K562 (cell line): ENCODE data around the gene ARID3A. TPM values are rescaled to one million over a fixed set of nuclear protein-coding genes. Genes with fewer than 3 reads are reported as not detected.

Source experiments
- ATAC-seq: fragments of 200-7000 bp; cut with Tn5 transposase; 3 replicates; pipeline ENCODE4 v1.9.1; 2020; ENCODE audit warnings: moderate library complexity
- BruUV-seq: library from RNA; stranded (reverse); fragments of 400-500 nt; replicated peaks from 2 replicates; lab custom pipeline; 2021; lab: Mats Ljungman, UMichigan
- CTCF ChIA-PET: fragments of 300-600 bp; formaldehyde crosslinking; extraction: SDS; loops from one replicate; lab custom pipeline; 2021; ENCODE audit warnings: low intra/inter-chr PET ratio; lab: Yijun Ruan, JAX
- POLR2A ChIA-PET: fragments of 300-600, 350-650 bp; sonication (Branson Sonifier 250); formaldehyde crosslinking; extraction: SDS; loops from one replicate; lab custom pipeline; 2021; ENCODE audit warnings: antibody characterized with exemption, inconsistent platforms; lab: Yijun Ruan, JAX
- DNase-seq, 4 experiments: peaks; one replicate each; pipeline versions ENCODE4 v3.0.0 to v3.0.0-alpha.2; 2011 to 2018; ENCODE audit warnings: low spot score in 3 of 4, mixed read lengths in 3 of 4; ENCODE audit errors: extremely low read depth in 1 of 4
- FAIRE-seq: peaks from 2 replicates; lab custom pipeline; 2011; peaks lifted over from hg19 to GRCh38; lab: Jason Lieb, UNC
- H2AFZ ChIP-seq: 2 replicates; pipeline ENCODE4 v1.6.0; 2011; ENCODE audit warnings: low read depth, low read length, control low read depth, inconsistent platforms
- H3K27ac ChIP-seq: fragments of 200-600 bp; 3 replicates; pipeline ENCODE4 v1.8.0; 2011; ENCODE audit warnings: low read depth, mild to moderate bottlenecking, control low read depth, inconsistent platforms, low read length, moderate library complexity, mixed read lengths; ENCODE audit errors: extremely low read depth
- H3K27me3 ChIP-seq, 2 experiments: fragments of 300-600 bp in 1 of 2; 2 replicates in 1 of 2; 3 replicates in 1 of 2; pipeline versions ENCODE4 v1.6.0 to v1.8.0; 2011; ENCODE audit warnings: inconsistent platforms in 2 of 2, low read length in 2 of 2, mild to moderate bottlenecking in 1 of 2, mixed read lengths in 1 of 2, moderate library complexity in 1 of 2; ENCODE audit not compliant: control insufficient read depth in 2 of 2, insufficient read depth in 2 of 2
- H3K36me3 ChIP-seq: fragments of 300-600 bp; 3 replicates; pipeline ENCODE4 v1.8.0; 2011; ENCODE audit warnings: mild to moderate bottlenecking, low read length, inconsistent platforms; ENCODE audit not compliant: control insufficient read depth, insufficient read depth
- H3K4me1 ChIP-seq, 2 experiments: fragments of 200-600 bp in 1 of 2; replicated peaks in 1 of 2; 2 replicates in 1 of 2; 3 replicates in 1 of 2; pipeline versions ENCODE4 v1.5.1 to v1.8.0; 2011; ENCODE audit warnings: inconsistent platforms in 2 of 2, low read length in 2 of 2, mild to moderate bottlenecking in 1 of 2, mixed read lengths in 1 of 2, moderate library complexity in 1 of 2; ENCODE audit not compliant: control insufficient read depth in 2 of 2, insufficient read depth in 2 of 2
- H3K4me2 ChIP-seq: 2 replicates; pipeline ENCODE4 v1.6.1; 2011; ENCODE audit warnings: low read length, control low read depth, inconsistent platforms, mixed read lengths; ENCODE audit not compliant: insufficient read depth
- H3K4me3 ChIP-seq: fragments of 200-600 bp; sonication (generic), shearing (Covaris generic); 2 replicates; pipeline ENCODE4 v1.5.1; 2016; ENCODE audit warnings: control low read depth, inconsistent platforms
- H3K79me2 ChIP-seq: fragments of 200-600 bp; 3 replicates; pipeline ENCODE4 v1.8.0; 2011; ENCODE audit warnings: low read length, inconsistent platforms; ENCODE audit not compliant: control insufficient read depth, insufficient read depth
- H3K9ac ChIP-seq, 2 experiments: 2 replicates each; pipeline versions ENCODE4 v1.6.0 to v1.6.1; 2011; ENCODE audit warnings: low read depth in 2 of 2, low read length in 2 of 2, control low read depth in 1 of 2, inconsistent platforms in 1 of 2, mild to moderate bottlenecking in 1 of 2, mixed read lengths in 1 of 2; ENCODE audit not compliant: insufficient read depth in 1 of 2
- H3K9me1 ChIP-seq: one replicate; pipeline ENCODE4 v1.6.0; 2011; ENCODE audit warnings: inconsistent platforms, mild to moderate bottlenecking, low read length, moderate library complexity; ENCODE audit not compliant: control insufficient read depth, insufficient read depth
- H3K9me3 ChIP-seq: replicated peaks from 2 replicates; pipeline ENCODE4 v1.5.1; 2011; ENCODE audit warnings: low read depth, low read length, inconsistent platforms; ENCODE audit not compliant: control insufficient read depth, insufficient read depth
- H4K20me1 ChIP-seq: replicated peaks from 2 replicates; pipeline ENCODE4 v1.6.1; 2011; ENCODE audit warnings: low read length, inconsistent platforms, mixed read lengths; ENCODE audit not compliant: control insufficient read depth, insufficient read depth
- FOXO4 ChIP-seq: fragments of 450-650 bp; formaldehyde crosslinking; IDR thresholded peaks from 2 replicates; pipeline ENCODE4 v1.4.0; 2020; ENCODE audit warnings: mild to moderate bottlenecking, moderate library complexity
- FOXP1 ChIP-seq: sonication (generic); formaldehyde crosslinking; IDR thresholded peaks from 2 replicates; pipeline ENCODE4 v1.8.0; 2022; ENCODE audit warnings: mild to moderate bottlenecking, missing genetic modification reagents
- GATAD2B ChIP-seq: fragments of 450-650 bp; IDR thresholded peaks from 2 replicates; pipeline ENCODE4 v1.6.1; 2017; ENCODE audit warnings: mild to moderate bottlenecking, borderline replicate concordance
- HNRNPL ChIP-seq: fragments of 200-400 bp; formaldehyde crosslinking; IDR thresholded peaks from 2 replicates; pipeline ENCODE4 v1.6.1; 2017; ENCODE audit warnings: low read depth, mild to moderate bottlenecking, low read length
- KDM4B ChIP-seq, 2 experiments: fragments of 450-650 bp in 1 of 2; sonication (generic) in 1 of 2; IDR thresholded peaks; 2 replicates each; pipeline ENCODE4 v1.6.1; 2016 to 2017; ENCODE audit warnings: borderline replicate concordance in 2 of 2, antibody characterized with exemption in 1 of 2, low read depth in 1 of 2, mild to moderate bottlenecking in 1 of 2
- RBFOX2 ChIP-seq: fragments of 200-400 bp; formaldehyde crosslinking; IDR thresholded peaks from 2 replicates; pipeline ENCODE4 v1.6.1; 2017; ENCODE audit warnings: low read depth, mild to moderate bottlenecking, low read length, moderate library complexity
- ZNF354B ChIP-seq: fragments of 250-450 bp; sonication (Bioruptor Pico); IDR thresholded peaks from 2 replicates; pipeline ENCODE4 v1.4.0; 2020
- WGBS: fragments of 100-300 bp; shearing (Covaris generic); methylation state at CpG from one replicate; pipeline ENCODE4 v1.1.6; 2016; ENCODE audit warnings: low coverage, mixed read lengths; ENCODE audit not compliant: insufficient coverage; ENCODE audit errors: missing lambda C conversion rate; 5-methylcytosine and 5-hydroxymethylcytosine counted together
- in situ Hi-C: fragments of 300-500 bp; cut with MboI; formaldehyde crosslinking; loops from 4 replicates; pipeline ENCODE4 v1.15.0; 2018; ENCODE audit warnings: inconsistent platforms, mixed read lengths
- intact Hi-C: fragments of 100-400 bp; cut with micrococcal nuclease; formaldehyde crosslinking; loops from 2 replicates; pipeline ENCODE4 v1.14.2; 2022
- polyA plus RNA-seq, 8 experiments: library from polyadenylated mRNA; depleted of rRNA in 4 of 8; stranded (reverse) in 5 of 8; unstranded in 3 of 8; fragments of >200 nt; fragmentation: Nextera tagmentation in 2 of 8; fragmentation: Illumina TruSeq in 1 of 8; extraction: Ambion mirVana in 2 of 8; extraction: Trizol in 1 of 8; gene quantifications; 2 replicates each; pipeline versions ENCODE4 v1.2.1 to v1.2.3, GENCODE V29; 2011 to 2014; ENCODE audit warnings: inconsistent platforms in 1 of 8, missing spikeins in 1 of 8
- total RNA-seq, 7 experiments: library from RNA; depleted of rRNA in 6 of 7; stranded (reverse); fragments of >200 nt in 6 of 7; fragmentation: Illumina TruSeq in 2 of 7; extraction: Trizol in 2 of 7; gene quantifications; 2 replicates each; pipeline versions ENCODE4 v1.2.1 to v1.2.3, GENCODE V29; 2011 to 2021; ENCODE audit warnings: low replicate concordance in 1 of 7

Gene ARID3A
- total and polyA plus RNA-seq, 9 of the 15 experiments (the other 6 are each of a cell fraction or from before 2014, with no cell fraction given), result 1.4 to 118 (median 31.2) TPM

DNA sequence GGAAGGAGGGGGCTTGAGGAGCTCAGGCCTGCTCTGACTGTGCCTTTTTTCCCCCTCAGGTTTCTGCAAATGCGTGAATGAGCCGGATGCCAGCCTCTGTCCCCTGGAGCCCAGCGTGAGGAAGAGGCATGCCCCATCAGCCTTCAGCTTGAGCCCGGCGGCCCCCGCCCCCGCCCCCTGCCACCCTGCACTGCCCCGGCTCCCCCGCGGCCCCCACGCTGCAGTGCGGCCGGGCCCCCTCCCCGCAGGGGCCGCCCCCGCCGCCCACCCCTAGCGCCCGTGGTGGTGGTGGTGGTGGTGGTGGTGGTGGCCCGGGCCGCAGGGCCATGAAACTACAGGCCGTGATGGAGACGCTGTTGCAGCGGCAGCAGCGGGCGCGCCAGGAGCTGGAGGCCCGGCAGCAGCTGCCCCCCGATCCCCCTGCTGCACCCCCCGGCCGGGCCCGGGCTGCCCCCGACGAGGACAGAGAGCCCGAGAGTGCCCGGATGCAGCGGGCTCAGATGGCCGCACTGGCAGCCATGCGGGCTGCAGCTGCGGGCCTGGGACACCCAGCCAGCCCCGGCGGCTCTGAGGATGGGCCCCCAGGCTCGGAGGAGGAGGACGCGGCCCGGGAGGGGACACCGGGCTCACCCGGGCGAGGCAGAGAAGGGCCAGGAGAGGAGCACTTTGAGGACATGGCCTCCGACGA is 3.5 kb downstream of the ARID3A start:
- Histone ChIP-seq H3K9me3 (no peaks in the 10 kb centered on the region), H3K79me2 (peaks cover 83% of the 10 kb centered on the region), H3K4me2 (no peak overlapping the region), H3K4me3 (no peak overlapping the region), H2AFZ (no peak overlapping the region), H3K27ac (no peak overlapping the region), H3K9ac (no peak overlapping the region; a peak in 1 of 4 replicates), H3K9me1 (no peaks in the 10 kb centered on the region), H4K20me1 (no peaks in the 10 kb centered on the region; the same call in 1 of the 2 replicates), H3K36me3 (peaks cover 59% of the 10 kb centered on the region; the same call in 2 of the 3 replicates), H3K27me3 (no peaks in the 10 kb centered on the region), H3K4me1 (peaks cover 0 to 73% of the 10 kb centered on the region in 2 experiments; a peak in 4 of 5 replicates)
- WGBS, result 92% methylated on average over 6 of the region's 51 CpGs
- FAIRE-seq, result no peak
- ChIA-PET CTCF (no interaction called here), POLR2A (interaction anchor here (1.0 kb wide), 1 partner anchor 10 kb away, joined by 3 read pairs; no protein-coding TSS in a partner anchor)
- DNase-seq, result no peak
- ATAC-seq, result no peak
- intact Hi-C loops (no loop called here), in situ Hi-C loops (no loop called here)
- TF ChIP-seq FOXP1 (CRISPR knock-in tag) (no peak), RBFOX2 (peak; percentile 36; the same call in 1 of the 2 replicates), ZNF354B (CRISPR knock-in tag) (no peak), GATAD2B (no peak), KDM4B (IDR thresholded peaks at IDR 0.05; ENCODE audit: borderline replicate concordance in 2 of 2, low read depth in 1 of 2) (no peak), FOXO4 (CRISPR knock-in tag) (no peak), HNRNPL (no peak)
- BruUV-seq, result no TSS peak
